ENCODE results near the gene SBF2.

SBF2 gene

GRCh38 chr11:10114593-10115404, 179.2 kb downstream of the SBF2 start:
- DNase-seq (ENCODE audit: low spot score), result no peak
- no peak for TF ChIP-seq CTCF (IDR thresholded peaks at IDR 0.05)
- Histone ChIP-seq H3K27ac (no peak overlapping the region), H3K4me3 (no peak overlapping the region)

GRCh38 chr11:10113852-10114251, 180.2 kb downstream of the SBF2 start:
- no peak for DNase-seq (ENCODE audit: low spot score)
- no peak for TF ChIP-seq CTCF (IDR thresholded peaks at IDR 0.05)
- H3K4me3 ChIP-seq, result no peak overlapping the region
- H3K27ac ChIP-seq, result no peak overlapping the region

GRCh38 chr11:10109806-10110205, 184.2 kb downstream of the SBF2 start:
- no peak overlapping the region for H3K4me3 ChIP-seq
- peak overlapping the region in 1 of 2 donors; percentile 36 for H3K27ac ChIP-seq
- no peak for TF ChIP-seq CTCF (IDR thresholded peaks at IDR 0.05)
- no peak for DNase-seq (ENCODE audit: low spot score)

- H3K4me3 ChIP-seq, result no peak overlapping the region
- TF ChIP-seq CTCF (IDR thresholded peaks at IDR 0.05), result no peak
- peak overlapping the region in 1 of 2 donors; percentile 36 for H3K27ac ChIP-seq
- DNase-seq (ENCODE audit: low spot score), result no peak
Measured at GRCh38 chr11:10108915-10109680, 184.9 kb downstream of the SBF2 start.

GRCh38 chr11:10107497-10107896, 186.5 kb downstream of the SBF2 start:
- no peak for TF ChIP-seq CTCF (IDR thresholded peaks at IDR 0.05)
- no peak for DNase-seq (ENCODE audit: low spot score)
- Histone ChIP-seq H3K27ac (no peak overlapping the region), H3K4me3 (no peak overlapping the region)

GRCh38 chr11:10097615-10098014, 196.4 kb downstream of the SBF2 start:
- H3K27ac ChIP-seq, result no peak overlapping the region
- TF ChIP-seq CTCF (IDR thresholded peaks at IDR 0.05), result no peak

More at GRCh38 chr11:10097615-10098014, 196.4 kb downstream of the SBF2 start:
- no peak for DNase-seq (ENCODE audit: low spot score)
- H3K4me3 ChIP-seq, result no peak overlapping the region
